Bone marrow (tissue), 2 donors: ENCODE results near the gene TAF11L14.

Experiments used
- DNase-seq, 2 donors: peaks; one replicate each; lab custom pipeline; 2025; lab: John Stamatoyannopoulos, UW

Gene TAF11L14

GRCh38 chr5:17679597-17680203, 45.4 kb downstream of the TAF11L14 start:
- no peak for DNase-seq

GRCh38 chr5:17680737-17681136, 46.5 kb downstream of the TAF11L14 start:
- no peak for DNase-seq
